Keratinocyte (primary cell): ENCODE data around the gene TMEM109. TPM values are rescaled to one million over a fixed set of nuclear protein-coding genes. Genes with fewer than 3 reads are reported as not detected.

Experiments
- DNase-seq: peaks from one replicate; pipeline ENCODE4 v3.0.0-alpha.2; 2011; ENCODE audit warnings: low read depth, missing footprints, low spot score
- FAIRE-seq: peaks from 2 replicates; lab custom pipeline; 2011; peaks lifted over from hg19 to GRCh38; lab: Jason Lieb, UNC
- H2AFZ ChIP-seq: 2 replicates; pipeline ENCODE4 v1.6.0; 2012; ENCODE audit warnings: low read length, control low read depth, inconsistent platforms; ENCODE audit not compliant: control insufficient read depth
- H3K27ac ChIP-seq: 2 replicates; pipeline ENCODE4 v1.5.1; 2011; ENCODE audit warnings: low read length; ENCODE audit not compliant: control insufficient read depth, insufficient read depth
- H3K27me3 ChIP-seq: 3 replicates; pipeline ENCODE4 v1.6.0; 2011; ENCODE audit warnings: low read length; ENCODE audit not compliant: control insufficient read depth, insufficient read depth; ENCODE audit errors: extremely low read depth
- H3K36me3 ChIP-seq, 2 experiments: 2 replicates in 1 of 2; 3 replicates in 1 of 2; pipeline ENCODE4 v1.5.1; 2011; ENCODE audit warnings: low read length in 2 of 2, mild to moderate bottlenecking in 1 of 2; ENCODE audit not compliant: control insufficient read depth in 2 of 2, insufficient read depth in 2 of 2; ENCODE audit errors: extremely low read depth in 1 of 2
- H3K4me1 ChIP-seq: 3 replicates; pipeline ENCODE4 v1.5.1; 2011; ENCODE audit warnings: low read length; ENCODE audit not compliant: control insufficient read depth, insufficient read depth; ENCODE audit errors: extremely low read depth
- H3K4me2 ChIP-seq: 3 replicates; pipeline ENCODE4 v1.6.0; 2011; ENCODE audit warnings: low read depth, low read length; ENCODE audit not compliant: control insufficient read depth, insufficient read depth; ENCODE audit errors: extremely low read depth
- H3K4me3 ChIP-seq, 3 experiments: fragments of 200-600 bp in 1 of 3; sonication (generic) in 1 of 3; 2 replicates in 2 of 3; 3 replicates in 1 of 3; pipeline ENCODE4 v1.5.1; 2011 to 2016; ENCODE audit warnings: low read length in 3 of 3, mild to moderate bottlenecking in 3 of 3, control low read depth in 2 of 3, inconsistent platforms in 1 of 3, low read depth in 1 of 3, mixed read lengths in 1 of 3, mixed run types in 1 of 3, moderate library complexity in 1 of 3; ENCODE audit not compliant: control insufficient read depth in 2 of 3, insufficient read depth in 2 of 3; ENCODE audit errors: extremely low read depth in 1 of 3
- H3K79me2 ChIP-seq: 2 replicates; pipeline ENCODE4 v1.6.0; 2012; ENCODE audit warnings: low read length; ENCODE audit not compliant: control insufficient read depth, insufficient read depth
- H3K9ac ChIP-seq: 3 replicates; pipeline ENCODE4 v1.6.0; 2011; ENCODE audit warnings: low read length; ENCODE audit not compliant: control insufficient read depth, insufficient read depth; ENCODE audit errors: extremely low read depth
- H3K9me1 ChIP-seq: 3 replicates; pipeline ENCODE4 v1.6.0; 2011; ENCODE audit warnings: low read length; ENCODE audit not compliant: control insufficient read depth, insufficient read depth; ENCODE audit errors: extremely low read depth
- H3K9me3 ChIP-seq: 2 replicates; pipeline ENCODE4 v1.5.1; 2012; ENCODE audit warnings: low read depth, low read length; ENCODE audit not compliant: control insufficient read depth
- H4K20me1 ChIP-seq: 3 replicates; pipeline ENCODE4 v1.6.0; 2011; ENCODE audit warnings: low read length; ENCODE audit not compliant: control insufficient read depth, insufficient read depth; ENCODE audit errors: extremely low read depth
- EZH2 ChIP-seq: IDR thresholded peaks from one replicate; pipeline ENCODE4 v1.6.1; 2012; ENCODE audit warnings: inconsistent platforms, mild to moderate bottlenecking, low read length, moderate library complexity
- dilution Hi-C: fragments of 300-500 bp; cut with MboI; formaldehyde crosslinking; loops from one replicate; pipeline ENCODE4 v1.7.0; 2020; ENCODE audit warnings: low sequenced_read_pairs; ENCODE audit not compliant: extremely low pct_ligation_motif_present
- polyA plus RNA-seq, 5 experiments: library from polyadenylated mRNA; depleted of rRNA in 3 of 5; stranded (reverse) in 3 of 5; stranded (forward) in 1 of 5; unstranded in 1 of 5; fragments of >200 nt; gene quantifications; 1 replicate in 1 of 5; 2 replicates in 3 of 5; 3 replicates in 1 of 5; pipeline versions ENCODE4 v1.2.1 to v1.2.3, GENCODE V29; 2011 to 2012; ENCODE audit warnings: missing spikeins in 2 of 5, low read depth in 1 of 5, low replicate concordance in 1 of 5
- TF ChIP-seq, protein P1 (sequence below), 3 experiments: IDR thresholded peaks in 1 of 3; conservative IDR thresholded peaks in 1 of 3; optimal IDR thresholded peaks in 1 of 3; 2 replicates in 2 of 3; 3 replicates in 1 of 3; pipeline versions ENCODE3 to v1.5.1; 2011; ENCODE audit warnings: low read length in 3 of 3, mild to moderate bottlenecking in 3 of 3, moderate library complexity in 2 of 3, control low read depth in 1 of 3, inconsistent platforms in 1 of 3; ENCODE audit not compliant: insufficient read depth in 2 of 3; ENCODE audit errors: extremely low read depth in 1 of 3

TMEM109 gene
- polyA plus RNA-seq, 1 donor (not counting 4 experiments of a cell fraction or from before 2014, with no cell fraction given), result 25.2 TPM

DNA sequence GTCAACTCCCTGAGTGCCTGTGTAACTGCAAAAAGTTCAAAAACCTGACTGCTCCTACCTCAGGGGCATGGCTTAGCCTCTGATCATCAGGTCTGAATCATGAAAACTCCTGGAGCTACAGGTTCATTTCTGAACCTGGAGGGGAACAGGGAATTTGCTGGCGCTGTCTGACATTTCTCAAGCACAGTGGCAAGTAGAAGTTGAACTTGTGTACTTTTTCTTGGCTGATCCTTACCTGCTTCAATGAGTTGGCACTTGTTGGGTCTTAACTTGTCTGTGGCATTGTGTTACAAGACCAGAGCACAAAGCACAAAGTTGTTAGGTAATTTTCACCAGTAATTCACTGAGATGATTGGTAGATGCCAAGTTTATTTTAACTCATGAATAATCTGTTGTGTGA, 3.3 kb downstream of the TMEM109 start:
- H3K9ac ChIP-seq, result no peak overlapping the region
- peaks cover 52% of the 10 kb centered on the region for H3K4me1 ChIP-seq
- peak overlapping the region; percentile 7 for H3K4me2 ChIP-seq
- peak; percentile 65 for DNase-seq
- H3K9me3 ChIP-seq, result no peaks in the 10 kb centered on the region
- peaks cover 4% of the 10 kb centered on the region for H3K9me1 ChIP-seq
- peak overlapping the region; percentile 68 for H3K27ac ChIP-seq
- H4K20me1 ChIP-seq, result peaks cover 2% of the 10 kb centered on the region
- H3K4me3 ChIP-seq, result no peak overlapping the region
- H2AFZ ChIP-seq, result no peak overlapping the region
- no peaks in the 10 kb centered on the region for H3K27me3 ChIP-seq
- peaks cover 15 to 17% of the 10 kb centered on the region in 2 experiments for H3K36me3 ChIP-seq
- TF ChIP-seq, protein P1, sequence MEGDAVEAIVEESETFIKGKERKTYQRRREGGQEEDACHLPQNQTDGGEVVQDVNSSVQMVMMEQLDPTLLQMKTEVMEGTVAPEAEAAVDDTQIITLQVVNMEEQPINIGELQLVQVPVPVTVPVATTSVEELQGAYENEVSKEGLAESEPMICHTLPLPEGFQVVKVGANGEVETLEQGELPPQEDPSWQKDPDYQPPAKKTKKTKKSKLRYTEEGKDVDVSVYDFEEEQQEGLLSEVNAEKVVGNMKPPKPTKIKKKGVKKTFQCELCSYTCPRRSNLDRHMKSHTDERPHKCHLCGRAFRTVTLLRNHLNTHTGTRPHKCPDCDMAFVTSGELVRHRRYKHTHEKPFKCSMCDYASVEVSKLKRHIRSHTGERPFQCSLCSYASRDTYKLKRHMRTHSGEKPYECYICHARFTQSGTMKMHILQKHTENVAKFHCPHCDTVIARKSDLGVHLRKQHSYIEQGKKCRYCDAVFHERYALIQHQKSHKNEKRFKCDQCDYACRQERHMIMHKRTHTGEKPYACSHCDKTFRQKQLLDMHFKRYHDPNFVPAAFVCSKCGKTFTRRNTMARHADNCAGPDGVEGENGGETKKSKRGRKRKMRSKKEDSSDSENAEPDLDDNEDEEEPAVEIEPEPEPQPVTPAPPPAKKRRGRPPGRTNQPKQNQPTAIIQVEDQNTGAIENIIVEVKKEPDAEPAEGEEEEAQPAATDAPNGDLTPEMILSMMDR (optimal IDR thresholded peaks at IDR 0.05 in 1 of 3, IDR thresholded peaks at IDR 0.05 in 1 of 3, conservative IDR thresholded peaks at IDR 0.05 in 1 of 3; ENCODE audit: extremely low read depth in 1 of 3, insufficient read depth in 2 of 3, low read length in 3 of 3), result no peak
- no peak for TF ChIP-seq EZH2
- dilution Hi-C loops, result no loop called here
- peaks cover 38% of the 10 kb centered on the region for H3K79me2 ChIP-seq
- FAIRE-seq, result peak; percentile 34

DNA sequence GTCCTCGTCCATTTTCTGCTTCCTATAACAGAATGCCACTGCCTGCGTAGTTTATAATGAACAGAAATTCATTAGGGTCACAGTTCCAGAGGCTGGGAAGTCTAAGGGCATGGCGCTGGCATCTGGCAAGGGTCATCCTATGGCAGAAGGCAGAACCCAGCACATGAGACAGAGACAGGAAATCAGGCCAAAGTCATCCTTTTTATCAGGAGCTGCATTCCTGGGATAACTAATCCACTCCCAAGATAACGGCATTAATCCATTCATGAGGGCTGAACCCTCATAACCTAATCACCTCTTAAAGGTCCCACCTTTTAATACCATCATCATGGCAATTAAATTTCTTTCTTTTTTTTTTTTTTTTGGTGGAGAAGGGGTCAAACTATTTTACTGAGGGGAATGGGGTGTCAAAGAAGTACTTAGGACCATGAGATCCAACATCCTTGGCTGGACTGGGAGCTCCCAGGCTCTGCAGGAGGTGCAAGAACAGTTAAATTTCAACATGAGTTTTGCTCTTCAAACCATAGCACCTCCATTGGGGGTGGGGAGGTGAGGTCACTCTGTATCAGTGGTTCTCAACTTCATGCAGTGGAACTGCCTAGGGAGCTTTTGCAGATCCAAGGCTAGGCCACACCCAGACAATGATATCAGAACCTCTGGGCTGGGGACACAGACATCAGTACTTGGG, 4.4 kb downstream of the TMEM109 start:
- Histone ChIP-seq H4K20me1 (peaks cover 2% of the 10 kb centered on the region), H3K4me2 (peak overlapping the region; percentile 20), H3K27ac (peak overlapping the region; percentile 68), H3K9me3 (no peaks in the 10 kb centered on the region), H3K27me3 (no peaks in the 10 kb centered on the region), H3K79me2 (peaks cover 38% of the 10 kb centered on the region), H3K4me3 (no peak overlapping the region), H3K36me3 (peaks cover 19% of the 10 kb centered on the region in 2 experiments), H3K9ac (no peak overlapping the region), H2AFZ (no peak overlapping the region), H3K9me1 (peaks cover 4% of the 10 kb centered on the region), H3K4me1 (peaks cover 49% of the 10 kb centered on the region)
- no peak for FAIRE-seq
- TF ChIP-seq, protein P1 (optimal IDR thresholded peaks at IDR 0.05 in 1 of 3, IDR thresholded peaks at IDR 0.05 in 1 of 3, conservative IDR thresholded peaks at IDR 0.05 in 1 of 3; ENCODE audit: extremely low read depth in 1 of 3, insufficient read depth in 2 of 3, low read length in 3 of 3), result no peak
- no peak for TF ChIP-seq EZH2
- dilution Hi-C loops, result no loop called here
- DNase-seq, result no peak
